Measurements from ENCODE around the gene MYH2.

The MYH2 gene

GRCh38 chr17:10585529-10585928 is 36.1 kb upstream of the MYH2 start:
- TF ChIP-seq CTCF (IDR thresholded peaks at IDR 0.05; ENCODE audit: low read length), result no peak
- TF ChIP-seq EZH2 (IDR thresholded peaks at IDR 0.05; ENCODE audit: borderline replicate concordance, low read length), result no peak
- Histone ChIP-seq H3K79me2 (ENCODE audit: insufficient read depth, low read length) (no peaks in the 10 kb centered on the region), H4K20me1 (ENCODE audit: insufficient read depth, low read length) (no peaks in the 10 kb centered on the region), H3K9me2 (ENCODE audit: low read depth, low read length) (no peaks in the 10 kb centered on the region), H3K4me3 (ENCODE audit: low read depth, low read length, poor library complexity, severe bottlenecking) (no peak overlapping the region), H3K4me1 (ENCODE audit: insufficient read depth, low read length, severe bottlenecking) (no peaks in the 10 kb centered on the region), H3K27ac (ENCODE audit: low read depth, low read length, poor library complexity, severe bottlenecking) (no peak overlapping the region), H3F3A (ENCODE audit: insufficient read depth, low read length) (no peaks in the 10 kb centered on the region), H3K9ac (ENCODE audit: low read length) (no peak overlapping the region), H2AFZ (ENCODE audit: low read length) (no peak overlapping the region), H3K4me2 (ENCODE audit: low read length) (no peak overlapping the region), H3K27me3 (ENCODE audit: insufficient read depth, low read length) (no peaks in the 10 kb centered on the region), H3K36me3 (ENCODE audit: insufficient read depth, low read length) (no peaks in the 10 kb centered on the region), H3K9me3 (ENCODE audit: low read length) (no peaks in the 10 kb centered on the region)

GRCh38 chr17:10583834-10584233 is 34.4 kb upstream of the MYH2 start:
- H3F3A ChIP-seq (ENCODE audit: insufficient read depth, low read length), result no peaks in the 10 kb centered on the region
- H3K4me2 ChIP-seq (ENCODE audit: low read length), result no peak overlapping the region
- no peaks in the 10 kb centered on the region for H4K20me1 ChIP-seq (ENCODE audit: insufficient read depth, low read length)
- H2AFZ ChIP-seq (ENCODE audit: low read length), result no peak overlapping the region
- H3K79me2 ChIP-seq (ENCODE audit: insufficient read depth, low read length), result no peaks in the 10 kb centered on the region
- H3K27me3 ChIP-seq (ENCODE audit: insufficient read depth, low read length), result no peaks in the 10 kb centered on the region
- H3K36me3 ChIP-seq (ENCODE audit: insufficient read depth, low read length), result no peaks in the 10 kb centered on the region
- no peaks in the 10 kb centered on the region for H3K4me1 ChIP-seq (ENCODE audit: insufficient read depth, low read length, severe bottlenecking)
- no peak overlapping the region for H3K27ac ChIP-seq (ENCODE audit: low read depth, low read length, poor library complexity, severe bottlenecking)
- no peaks in the 10 kb centered on the region for H3K9me2 ChIP-seq (ENCODE audit: low read depth, low read length)
- TF ChIP-seq EZH2 (IDR thresholded peaks at IDR 0.05; ENCODE audit: borderline replicate concordance, low read length) (no peak), CTCF (IDR thresholded peaks at IDR 0.05; ENCODE audit: low read length) (no peak)
- no peak overlapping the region for H3K4me3 ChIP-seq (ENCODE audit: low read depth, low read length, poor library complexity, severe bottlenecking)
- H3K9me3 ChIP-seq (ENCODE audit: low read length), result no peaks in the 10 kb centered on the region
- no peak overlapping the region for H3K9ac ChIP-seq (ENCODE audit: low read length)

GRCh38 chr17:10579270-10579669 is 29.8 kb upstream of the MYH2 start:
- no peak overlapping the region for H3K4me2 ChIP-seq (ENCODE audit: low read length)
- TF ChIP-seq EZH2 (IDR thresholded peaks at IDR 0.05; ENCODE audit: borderline replicate concordance, low read length) (no peak), CTCF (IDR thresholded peaks at IDR 0.05; ENCODE audit: low read length) (no peak)
- H3F3A ChIP-seq (ENCODE audit: insufficient read depth, low read length), result no peaks in the 10 kb centered on the region

More at GRCh38 chr17:10579270-10579669, 29.8 kb upstream of the MYH2 start:
- Histone ChIP-seq H3K4me1 (ENCODE audit: insufficient read depth, low read length, severe bottlenecking) (no peaks in the 10 kb centered on the region), H3K4me3 (ENCODE audit: low read depth, low read length, poor library complexity, severe bottlenecking) (no peak overlapping the region), H2AFZ (ENCODE audit: low read length) (no peak overlapping the region), H3K36me3 (ENCODE audit: insufficient read depth, low read length) (no peaks in the 10 kb centered on the region), H3K9ac (ENCODE audit: low read length) (no peak overlapping the region), H3K27me3 (ENCODE audit: insufficient read depth, low read length) (no peaks in the 10 kb centered on the region), H3K27ac (ENCODE audit: low read depth, low read length, poor library complexity, severe bottlenecking) (no peak overlapping the region), H3K9me3 (ENCODE audit: low read length) (no peaks in the 10 kb centered on the region), H3K9me2 (ENCODE audit: low read depth, low read length) (no peaks in the 10 kb centered on the region), H4K20me1 (ENCODE audit: insufficient read depth, low read length) (no peaks in the 10 kb centered on the region), H3K79me2 (ENCODE audit: insufficient read depth, low read length) (no peaks in the 10 kb centered on the region)

Measured in OCI-LY1 (cell line).